A549 (cell line): Measurements from ENCODE around the gene FGF18.

Source experiments
- HOXA7 ChIP-seq: fragments of 250-450 bp; sonication (Bioruptor Pico); IDR thresholded peaks from 2 replicates; pipeline ENCODE4 v1.5.0; 2020; ENCODE audit warnings: mild to moderate bottlenecking, moderate library complexity
- MAZ ChIP-seq: fragments of 150-350 bp; IDR thresholded peaks from 2 replicates; pipeline ENCODE4 v1.6.1; 2014; ENCODE audit warnings: antibody characterized with exemption, low read depth, low read length, borderline replicate concordance
- TFCP2L1 ChIP-seq: fragments of 250-450 bp; sonication (Bioruptor Pico); IDR thresholded peaks from 2 replicates; pipeline ENCODE4 v1.5.0; 2021; ENCODE audit warnings: mild to moderate bottlenecking
- TF ChIP-seq, protein P1 (sequence below): fragments of >200 bp; sonication (Bioruptor Twin); formaldehyde crosslinking; IDR thresholded peaks from 3 replicates; pipeline ENCODE4 v1.5.1; 2016
- TF ChIP-seq, protein P2 (sequence below): IDR thresholded peaks from 2 replicates; pipeline ENCODE4 v1.6.1; 2012

DNA sequence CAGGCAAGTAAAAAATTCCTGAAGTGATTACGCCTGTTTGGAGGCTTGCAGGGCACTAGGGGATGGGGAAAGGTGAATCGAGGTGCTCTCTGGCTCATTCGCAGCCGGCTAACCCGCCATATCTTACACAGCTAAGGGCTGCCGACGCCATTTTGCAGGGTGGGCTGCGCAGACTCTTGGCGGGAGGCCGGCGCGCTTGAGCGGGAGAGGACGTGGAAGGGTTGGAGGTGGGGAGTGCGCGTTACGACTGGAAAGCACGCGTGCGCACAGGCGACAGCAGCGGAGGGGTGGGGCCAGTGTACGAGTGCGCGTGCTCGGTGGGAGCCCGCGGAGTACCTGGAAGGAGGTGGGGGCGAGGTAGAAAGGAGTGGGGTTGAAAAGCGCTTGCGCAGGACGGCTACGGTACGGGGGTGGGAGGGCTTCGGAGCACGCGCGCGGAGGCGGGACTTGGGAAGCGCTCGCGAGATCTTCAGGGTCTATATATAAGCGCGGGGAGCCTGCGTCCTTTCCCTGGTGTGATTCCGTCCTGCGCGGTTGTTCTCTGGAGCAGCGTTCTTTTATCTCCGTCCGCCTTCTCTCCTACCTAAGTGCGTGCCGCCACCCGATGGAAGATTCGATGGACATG is 32.0 kb upstream of the FGF18 start, which contains the start of gene NPM1:
- TF ChIP-seq MAZ (peak; percentile 88), HOXA7 (CRISPR knock-in tag) (no peak), TFCP2L1 (CRISPR knock-in tag) (no peak)
- TF ChIP-seq, protein P1, sequence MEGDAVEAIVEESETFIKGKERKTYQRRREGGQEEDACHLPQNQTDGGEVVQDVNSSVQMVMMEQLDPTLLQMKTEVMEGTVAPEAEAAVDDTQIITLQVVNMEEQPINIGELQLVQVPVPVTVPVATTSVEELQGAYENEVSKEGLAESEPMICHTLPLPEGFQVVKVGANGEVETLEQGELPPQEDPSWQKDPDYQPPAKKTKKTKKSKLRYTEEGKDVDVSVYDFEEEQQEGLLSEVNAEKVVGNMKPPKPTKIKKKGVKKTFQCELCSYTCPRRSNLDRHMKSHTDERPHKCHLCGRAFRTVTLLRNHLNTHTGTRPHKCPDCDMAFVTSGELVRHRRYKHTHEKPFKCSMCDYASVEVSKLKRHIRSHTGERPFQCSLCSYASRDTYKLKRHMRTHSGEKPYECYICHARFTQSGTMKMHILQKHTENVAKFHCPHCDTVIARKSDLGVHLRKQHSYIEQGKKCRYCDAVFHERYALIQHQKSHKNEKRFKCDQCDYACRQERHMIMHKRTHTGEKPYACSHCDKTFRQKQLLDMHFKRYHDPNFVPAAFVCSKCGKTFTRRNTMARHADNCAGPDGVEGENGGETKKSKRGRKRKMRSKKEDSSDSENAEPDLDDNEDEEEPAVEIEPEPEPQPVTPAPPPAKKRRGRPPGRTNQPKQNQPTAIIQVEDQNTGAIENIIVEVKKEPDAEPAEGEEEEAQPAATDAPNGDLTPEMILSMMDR, result no peak
- TF ChIP-seq, protein P2, sequence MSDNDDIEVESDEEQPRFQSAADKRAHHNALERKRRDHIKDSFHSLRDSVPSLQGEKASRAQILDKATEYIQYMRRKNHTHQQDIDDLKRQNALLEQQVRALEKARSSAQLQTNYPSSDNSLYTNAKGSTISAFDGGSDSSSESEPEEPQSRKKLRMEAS, result peak; percentile 89
